SK-N-SH (cell line): ENCODE results near the gene PSENEN. TPM values are rescaled to one million over a fixed set of nuclear protein-coding genes. Genes with fewer than 3 reads are reported as not detected.

Experiments
- CTCF ChIA-PET: fragments of 300-600, 350-600 bp; formaldehyde crosslinking; extraction: SDS; loops from one replicate; lab custom pipeline; 2021; lab: Yijun Ruan, JAX
- POLR2A ChIA-PET: fragments of 350-600 bp; sonication (Branson Sonifier 250); formaldehyde crosslinking; extraction: SDS; loops from one replicate; lab custom pipeline; 2020; ENCODE audit warnings: antibody characterized with exemption, inconsistent platforms; lab: Yijun Ruan, JAX
- DNase-seq: peaks from one replicate; pipeline ENCODE4 v3.0.0; 2012
- H2AFZ ChIP-seq: fragments of 200-600 bp; sonication (generic); 2 replicates; pipeline ENCODE4 v1.8.1; 2016; ENCODE audit warnings: antibody characterized with exemption, mild to moderate bottlenecking, low read depth
- H3F3A ChIP-seq: fragments of 200-600 bp; sonication (generic); replicated peaks from 2 replicates; pipeline ENCODE3; 2016; ENCODE audit warnings: antibody characterized with exemption, mild to moderate bottlenecking; ENCODE audit not compliant: insufficient read depth
- H3K27ac ChIP-seq, 2 experiments: fragments of 200-500 bp in 1 of 2; fragments of 200-600 bp in 1 of 2; sonication (Bioruptor generic) in 1 of 2; sonication (generic), shearing (Covaris generic) in 1 of 2; 2 replicates each; pipeline versions ENCODE4 v1.5.1 to v1.6.1; 2014 to 2016; ENCODE audit warnings: low read depth in 2 of 2, inconsistent platforms in 1 of 2, low read length in 1 of 2, mild to moderate bottlenecking in 1 of 2, mixed read lengths in 1 of 2
- H3K27me3 ChIP-seq: fragments of 200-600 bp; sonication (generic), shearing (Covaris generic); 2 replicates; pipeline ENCODE4 v1.6.1; 2016; ENCODE audit warnings: mixed run types; ENCODE audit not compliant: insufficient read depth
- H3K36me3 ChIP-seq, 2 experiments: fragments of 200-500 bp in 1 of 2; fragments of 200-600 bp in 1 of 2; sonication (Bioruptor generic) in 1 of 2; sonication (generic) in 1 of 2; replicated peaks in 1 of 2; 2 replicates each; pipeline versions ENCODE3 to v1.5.1; 2014 to 2016; ENCODE audit warnings: low read length in 1 of 2, mild to moderate bottlenecking in 1 of 2; ENCODE audit not compliant: insufficient read depth in 2 of 2, control insufficient read depth in 1 of 2
- H3K4me1 ChIP-seq, 2 experiments: fragments of 200-500 bp in 1 of 2; fragments of 200-600 bp in 1 of 2; sonication (Bioruptor generic) in 1 of 2; sonication (generic), shearing (Covaris generic) in 1 of 2; 2 replicates each; pipeline versions ENCODE4 v1.5.1 to v1.6.1; 2014 to 2016; ENCODE audit warnings: low read depth in 1 of 2, low read length in 1 of 2, mixed run types in 1 of 2; ENCODE audit not compliant: insufficient read depth in 2 of 2, control insufficient read depth in 1 of 2
- H3K4me2 ChIP-seq: fragments of 200-600 bp; sonication (generic), shearing (Covaris generic); 2 replicates; pipeline ENCODE4 v1.6.1; 2017; ENCODE audit warnings: mixed run types
- H3K4me3 ChIP-seq, 2 experiments: fragments of 200-500 bp in 1 of 2; fragments of 200-600 bp in 1 of 2; sonication (Bioruptor generic) in 1 of 2; sonication (generic), shearing (Covaris generic) in 1 of 2; 2 replicates each; pipeline versions ENCODE4 v1.5.1 to v1.8.1; 2014 to 2016; ENCODE audit warnings: low read depth in 2 of 2, inconsistent platforms in 1 of 2, low read length in 1 of 2, mild to moderate bottlenecking in 1 of 2, mixed read lengths in 1 of 2, moderate library complexity in 1 of 2
- H3K79me2 ChIP-seq: fragments of 200-600 bp; sonication (generic); 2 replicates; pipeline ENCODE4 v1.8.1; 2017; ENCODE audit warnings: mild to moderate bottlenecking; ENCODE audit not compliant: insufficient read depth
- H3K9ac ChIP-seq: fragments of 200-600 bp; sonication (generic); 2 replicates; pipeline ENCODE4 v1.6.1; 2017; ENCODE audit warnings: mixed run types
- H3K9me2 ChIP-seq: fragments of 200-600 bp; sonication (generic); 2 replicates; pipeline ENCODE4 v1.6.1; 2017; ENCODE audit warnings: mixed run types
- H3K9me3 ChIP-seq: fragments of 200-600 bp; sonication (generic); 2 replicates; pipeline ENCODE4 v1.6.1; 2017; ENCODE audit warnings: mixed run types, mild to moderate bottlenecking, moderate library complexity
- H4K20me1 ChIP-seq: fragments of 200-600 bp; sonication (generic); 2 replicates; pipeline ENCODE4 v1.6.1; 2017; ENCODE audit warnings: mild to moderate bottlenecking, mixed run types; ENCODE audit not compliant: insufficient read depth
- CHD2 ChIP-seq: fragments of 150-350 bp; IDR thresholded peaks from 2 replicates; pipeline ENCODE4 v1.6.1; 2018; ENCODE audit warnings: low read length; ENCODE audit not compliant: partially characterized antibody
- EZH2phosphoT487 ChIP-seq: fragments of 200-600 bp; sonication (generic); IDR thresholded peaks from 2 replicates; pipeline ENCODE4 v1.6.1; 2017; ENCODE audit warnings: low read depth, mixed run types, mild to moderate bottlenecking, antibody characterized with exemption, moderate library complexity, borderline replicate concordance
- FOSL2 ChIP-seq: IDR thresholded peaks from 2 replicates; pipeline ENCODE4 v1.4.0; 2012; ENCODE audit warnings: low read depth, mild to moderate bottlenecking, moderate library complexity, borderline replicate concordance
- FOXJ3 ChIP-seq: sonication (generic); formaldehyde crosslinking; IDR thresholded peaks from 2 replicates; pipeline ENCODE4 v1.5.1; 2020; ENCODE audit warnings: mild to moderate bottlenecking, missing genetic modification reagents
- FOXM1 ChIP-seq: IDR thresholded peaks from 2 replicates; pipeline ENCODE4 v1.4.0; 2012; ENCODE audit warnings: low read depth, mild to moderate bottlenecking
- GATA2 ChIP-seq: sonication (generic); formaldehyde crosslinking; IDR thresholded peaks from 2 replicates; pipeline ENCODE4 v1.5.0; 2020; ENCODE audit warnings: mild to moderate bottlenecking, missing genetic modification reagents
- JUND ChIP-seq: IDR thresholded peaks from 2 replicates; pipeline ENCODE4 v1.4.0; 2012
- MAX ChIP-seq: IDR thresholded peaks from 2 replicates; pipeline ENCODE4 v1.4.0; 2012; ENCODE audit warnings: low read depth
- NFIC ChIP-seq: IDR thresholded peaks from 2 replicates; pipeline ENCODE4 v1.4.0; 2012; ENCODE audit warnings: borderline replicate concordance
- NRF1 ChIP-seq: IDR thresholded peaks from 2 replicates; pipeline ENCODE4 v1.6.1; 2012; ENCODE audit warnings: low read depth, mild to moderate bottlenecking, low read length
- POLR2AphosphoS5 ChIP-seq: IDR thresholded peaks from 2 replicates; pipeline ENCODE4 v1.6.1; 2012; ENCODE audit warnings: low read depth, low read length
- RAD21 ChIP-seq: IDR thresholded peaks from 2 replicates; pipeline ENCODE4 v1.6.1; 2012; ENCODE audit warnings: mild to moderate bottlenecking, low read length
- REST ChIP-seq: IDR thresholded peaks from 2 replicates; pipeline ENCODE4 v1.6.1; 2012; ENCODE audit warnings: mild to moderate bottlenecking, low read depth, low read length, moderate library complexity
- RXRA ChIP-seq: IDR thresholded peaks from 2 replicates; pipeline ENCODE4 v1.4.0; 2012; ENCODE audit warnings: low read depth, mild to moderate bottlenecking, borderline replicate concordance
- SIN3A ChIP-seq: IDR thresholded peaks from 2 replicates; pipeline ENCODE4 v1.6.1; 2012; ENCODE audit warnings: low read depth, mild to moderate bottlenecking, low read length, moderate library complexity, borderline replicate concordance
- TCF12 ChIP-seq: IDR thresholded peaks from 2 replicates; pipeline ENCODE4 v1.4.0; 2012
- TEAD4 ChIP-seq: IDR thresholded peaks from 2 replicates; pipeline ENCODE4 v1.4.0; 2012; ENCODE audit warnings: mild to moderate bottlenecking, borderline replicate concordance; ENCODE audit not compliant: insufficient read depth
- YY1 ChIP-seq: IDR thresholded peaks from 2 replicates; pipeline ENCODE4 v1.4.0; 2012; ENCODE audit warnings: low read depth, mild to moderate bottlenecking
- ZBTB33 ChIP-seq: IDR thresholded peaks from 2 replicates; pipeline ENCODE4 v1.4.0; 2012; ENCODE audit warnings: low read depth, borderline replicate concordance
- WGBS: methylation state at CpG from one replicate; pipeline ENCODE4 v1.1.6; 2017; ENCODE audit warnings: low lambda C conversion rate; 5-methylcytosine and 5-hydroxymethylcytosine counted together
- polyA plus RNA-seq, 3 experiments: library from polyadenylated mRNA; depleted of rRNA; stranded (reverse); fragments of >200 nt; gene quantifications; 2 replicates each; pipeline ENCODE4 v1.2.3, GENCODE V29; 2012

Gene PSENEN
- polyA plus RNA-seq, 1 of the 3 experiments (the other 2 are of a cell fraction), result 99.2 TPM

GRCh38 chr19:35727053-35727955 is 18.1 kb upstream of the PSENEN start (continued):
- no peak for TF ChIP-seq REST
- no peak for TF ChIP-seq ZBTB33
- no peak for TF ChIP-seq MAX

DNA sequence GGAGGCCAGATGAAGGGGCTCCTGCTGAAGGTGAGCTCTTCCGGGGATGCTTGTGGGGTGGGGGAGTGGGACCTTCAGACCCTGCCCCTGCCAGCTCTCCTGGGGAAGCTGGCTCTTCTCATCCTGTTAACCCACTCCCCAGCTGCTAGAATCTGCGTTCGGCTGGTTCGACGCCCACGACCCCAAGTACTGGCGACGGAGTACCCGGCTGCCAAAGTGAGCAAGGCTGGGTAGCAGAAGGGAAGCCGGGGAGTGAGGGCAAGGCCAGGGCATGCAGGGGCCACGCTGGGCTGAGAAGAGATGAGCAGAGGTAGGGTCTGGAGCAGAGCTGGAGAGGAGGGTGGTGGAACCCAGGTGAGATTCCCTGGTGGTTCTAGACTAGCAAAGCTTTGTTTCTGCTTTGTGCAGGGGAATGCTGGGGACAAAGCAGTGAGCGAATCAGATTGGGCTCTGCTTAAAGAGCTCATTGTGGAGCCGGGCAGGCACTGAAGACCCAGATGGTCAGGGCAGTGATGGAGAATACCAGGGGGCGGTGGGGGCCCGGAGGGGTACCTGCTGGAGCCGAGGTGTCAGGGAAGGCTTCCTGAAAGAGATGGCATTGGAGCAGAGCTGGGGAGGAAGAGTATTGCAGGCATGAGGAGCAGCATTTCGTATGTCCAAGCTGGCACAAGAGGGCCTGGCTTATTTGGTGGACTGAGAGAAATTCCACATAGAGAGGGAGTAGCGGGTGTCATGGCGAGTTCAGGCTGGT is 17.3 kb upstream of the PSENEN start:
- Histone ChIP-seq H3K9me2 (no peaks in the 10 kb centered on the region), H3K27ac (no peak overlapping the region), H2AFZ (no peak overlapping the region), H3K9me3 (no peaks in the 10 kb centered on the region), H4K20me1 (no peaks in the 10 kb centered on the region), H3K36me3 (peaks cover 18 to 91% of the 10 kb centered on the region in 2 experiments), H3K4me2 (no peak overlapping the region), H3K27me3 (no peaks in the 10 kb centered on the region), H3F3A (no peaks in the 10 kb centered on the region), H3K9ac (no peak overlapping the region), H3K79me2 (no peaks in the 10 kb centered on the region), H3K4me3 (no peak overlapping the region), H3K4me1 (no peaks in the 10 kb centered on the region)
- 90% methylated on average over 18 of the region's 19 CpGs for WGBS
- POLR2A ChIA-PET, result interaction anchor here (0.5 to 3.5 kb wide), 2 partner anchors 12 to 21 kb away, joined by 4 to 10 read pairs; no protein-coding TSS in a partner anchor
- DNase-seq, result no peak
- CTCF ChIA-PET, result interaction anchor here (1.0 kb wide), 2 partner anchors 12 to 16 kb away, joined by 3 read pairs; no protein-coding TSS in a partner anchor
- TF ChIP-seq CHD2, result no peak
- no peak for TF ChIP-seq POLR2AphosphoS5
- no peak for TF ChIP-seq ZBTB33
- no peak for TF ChIP-seq NRF1
- TF ChIP-seq FOXM1, result no peak
- no peak for TF ChIP-seq EZH2phosphoT487
- TF ChIP-seq RXRA, result no peak
- TF ChIP-seq GATA2 (CRISPR knock-in tag), result no peak
- no peak for TF ChIP-seq FOSL2
- TF ChIP-seq TEAD4, result no peak
- TF ChIP-seq TCF12, result no peak
- TF ChIP-seq RAD21, result no peak
- TF ChIP-seq NFIC, result no peak
- TF ChIP-seq SIN3A, result no peak
- no peak for TF ChIP-seq YY1
- TF ChIP-seq JUND, result no peak
- TF ChIP-seq FOXJ3, result no peak
- no peak for TF ChIP-seq MAX
- TF ChIP-seq, all 33 proteins: peak for 0
